Subcutaneous adipose tissue (tissue), 4 donors: ENCODE data around the gene ANKUB1. TPM values are rescaled to one million over a fixed set of nuclear protein-coding genes. Genes with fewer than 3 reads are reported as not detected.

Source experiments
- CTCF ChIP-seq: fragments of 450-650 bp; IDR thresholded peaks from one replicate; pipeline ENCODE4 v1.5.1; 2016; ENCODE audit warnings: low read depth, mild to moderate bottlenecking, control low read depth, antibody characterized with exemption, moderate library complexity
- total RNA-seq, 4 donors: library from RNA; depleted of rRNA; stranded (reverse); fragments of >200 nt; gene quantifications; one replicate each; pipeline ENCODE4 v1.1.0, GENCODE V29; 2016

ANKUB1 gene
- total RNA-seq, 4 donors from 2014 or later: not detected

GRCh38 chr3:149738876-149739275 is 53.5 kb downstream of the ANKUB1 start:
- no peak for TF ChIP-seq CTCF

GRCh38 chr3:149736953-149737205 is 55.5 kb downstream of the ANKUB1 start:
- TF ChIP-seq CTCF: no peak

- TF ChIP-seq CTCF: no peak
Measured at GRCh38 chr3:149736175-149736952, 56.0 kb downstream of the ANKUB1 start.

GRCh38 chr3:149732234-149732633 is 60.1 kb downstream of the ANKUB1 start:
- no peak for TF ChIP-seq CTCF

- TF ChIP-seq CTCF: no peak
Measured at GRCh38 chr3:149727656-149728055, 64.7 kb downstream of the ANKUB1 start.

GRCh38 chr3:149726716-149727407 is 65.5 kb downstream of the ANKUB1 start:
- TF ChIP-seq CTCF: no peak

GRCh38 chr3:149723781-149724180 is 68.6 kb downstream of the ANKUB1 start:
- TF ChIP-seq CTCF: no peak
